GM21786 (cell line): ENCODE results near the gene INPP4B.
A peak's percentile ranks its signal among the peaks of the same experiment; 100 is the strongest.

Source experiments
- ATAC-seq: cut with Tn5 transposase; IDR thresholded peaks from one replicate; pipeline ENCODE4 v1.9.1; 2021; ENCODE audit not compliant: unreplicated experiment

The INPP4B gene

DNA sequence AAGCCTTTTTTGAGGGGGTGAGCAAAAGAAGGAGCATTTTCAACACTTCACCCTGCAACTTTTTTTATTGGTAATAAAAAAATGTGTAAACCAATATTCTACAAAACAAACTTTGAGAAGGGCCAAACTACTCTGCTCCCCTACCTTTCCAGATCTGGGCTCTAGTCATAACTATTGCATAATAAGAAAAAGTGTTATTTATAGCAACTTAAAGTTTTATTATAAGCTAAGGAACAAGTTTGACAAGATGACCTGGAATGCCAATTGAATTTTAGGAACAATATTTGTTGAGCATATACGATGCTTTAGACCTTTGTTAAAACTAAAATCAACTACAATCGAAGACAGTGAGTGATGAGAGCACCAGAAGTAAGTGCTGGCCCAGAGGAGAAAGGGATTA, 800.1 kb downstream of the INPP4B start:
- ATAC-seq = no peak

DNA sequence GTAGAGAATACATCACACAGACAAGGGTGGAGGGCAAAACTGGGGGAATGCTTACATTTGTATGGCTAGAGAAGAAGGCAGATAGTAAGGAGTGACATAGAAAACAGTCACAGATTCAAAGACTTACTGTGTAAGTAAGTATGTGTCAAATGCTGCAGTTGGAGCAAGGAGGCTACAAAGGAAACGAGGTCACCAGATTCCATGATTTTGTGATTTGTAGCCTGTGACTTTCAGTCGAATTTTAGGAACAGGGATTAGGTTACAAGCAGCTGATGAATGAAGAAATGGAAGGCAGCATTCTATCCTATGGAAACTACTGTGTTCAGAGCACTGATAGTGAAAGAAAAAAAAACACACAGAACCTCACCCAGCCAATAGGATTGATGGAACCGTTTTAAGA, 801.8 kb downstream of the INPP4B start:
- ATAC-seq = no peak

DNA sequence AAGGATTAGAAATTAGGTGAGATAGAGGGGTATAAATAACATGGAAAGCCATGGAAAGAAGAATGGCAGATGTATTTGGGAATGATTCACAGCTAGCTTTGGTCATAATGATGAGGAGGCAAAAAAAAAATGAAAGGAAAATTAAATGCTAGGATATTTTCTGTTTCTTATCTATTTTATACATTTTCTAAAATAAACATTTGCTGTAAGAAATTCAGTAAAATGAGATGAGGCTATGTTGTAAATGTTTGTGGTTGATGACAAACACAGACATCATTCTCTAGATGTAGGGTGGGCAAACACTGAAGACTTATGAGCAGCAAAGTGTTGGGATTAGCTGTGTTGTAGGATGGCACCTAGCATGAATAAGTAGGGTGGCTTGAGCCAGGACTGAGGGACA, 802.6 kb downstream of the INPP4B start:
- ATAC-seq = no peak

DNA sequence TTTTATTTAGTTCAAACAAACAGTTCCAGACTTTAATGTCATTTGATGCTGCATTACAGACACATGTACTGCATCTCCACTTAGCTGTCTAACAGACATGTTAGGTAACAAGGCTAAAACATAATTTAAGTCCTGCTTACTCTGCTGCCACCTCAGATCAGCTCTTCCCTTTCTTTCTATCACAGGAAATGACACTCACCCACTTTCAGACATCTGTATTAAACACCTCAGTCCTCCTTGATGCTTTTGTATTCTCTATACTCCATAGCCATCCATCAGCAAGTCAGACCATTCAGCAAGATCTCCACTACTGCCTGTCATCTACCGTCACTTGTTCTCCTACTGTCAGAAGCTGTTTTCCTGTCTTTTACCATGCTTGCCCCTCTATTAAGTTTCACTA, 804.3 kb downstream of the INPP4B start:
- ATAC-seq = no peak

DNA sequence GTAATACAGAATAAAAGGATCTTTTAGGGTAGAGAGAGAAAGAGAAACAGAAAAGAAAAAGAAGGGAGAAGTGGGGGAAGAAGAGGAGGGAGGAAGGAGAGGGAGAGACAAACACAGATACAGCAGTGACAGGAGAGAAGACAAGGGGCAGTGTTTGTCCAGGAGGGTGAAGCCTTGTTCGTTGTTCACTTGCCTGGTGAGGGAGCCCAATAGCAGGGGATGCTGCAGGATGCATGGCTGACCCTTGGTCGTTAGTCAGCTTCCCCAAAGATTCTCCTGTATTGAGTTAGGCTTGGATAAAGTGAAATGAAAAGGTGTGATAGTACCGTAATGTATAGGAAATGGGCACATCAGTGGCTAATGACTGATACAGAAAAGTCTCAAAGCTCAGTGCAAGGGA, 806.1 kb downstream of the INPP4B start:
- ATAC-seq = no peak

DNA sequence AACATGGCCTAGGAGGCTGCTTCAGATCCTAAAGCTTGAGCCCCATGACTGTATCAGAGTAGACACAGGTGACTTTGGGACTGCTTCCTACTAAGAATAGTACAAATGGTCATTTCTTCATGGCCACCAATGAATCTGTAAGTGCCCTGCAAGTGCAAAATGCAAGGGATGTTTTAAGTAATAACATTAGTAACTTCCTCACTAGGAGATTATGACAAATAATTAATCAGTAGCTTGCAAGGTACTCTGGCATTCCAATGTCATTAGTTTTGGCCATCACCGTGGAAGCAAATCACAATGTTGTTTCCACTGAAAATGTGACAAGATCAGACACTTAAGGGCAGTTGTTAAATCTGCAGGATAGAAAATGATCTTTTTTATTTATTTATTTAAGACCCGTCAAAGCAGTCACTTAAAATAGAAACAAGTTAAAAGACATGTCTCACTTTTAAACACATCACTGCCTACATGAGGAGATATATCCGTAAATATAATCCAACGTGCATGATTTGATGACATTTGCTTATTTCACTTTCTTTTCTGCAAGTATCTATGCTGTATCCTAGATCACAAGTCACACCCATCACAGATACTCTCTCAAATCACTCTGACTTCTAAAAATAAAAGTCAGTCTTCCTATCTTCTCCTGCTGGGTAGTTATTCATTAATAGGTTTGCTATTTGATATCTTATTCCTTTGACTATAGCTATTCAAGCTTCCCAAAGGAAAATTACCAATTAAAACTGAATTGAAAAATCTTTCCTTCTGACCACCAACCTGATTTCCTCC, 809.1 kb downstream of the INPP4B start:
- no peak for ATAC-seq

DNA sequence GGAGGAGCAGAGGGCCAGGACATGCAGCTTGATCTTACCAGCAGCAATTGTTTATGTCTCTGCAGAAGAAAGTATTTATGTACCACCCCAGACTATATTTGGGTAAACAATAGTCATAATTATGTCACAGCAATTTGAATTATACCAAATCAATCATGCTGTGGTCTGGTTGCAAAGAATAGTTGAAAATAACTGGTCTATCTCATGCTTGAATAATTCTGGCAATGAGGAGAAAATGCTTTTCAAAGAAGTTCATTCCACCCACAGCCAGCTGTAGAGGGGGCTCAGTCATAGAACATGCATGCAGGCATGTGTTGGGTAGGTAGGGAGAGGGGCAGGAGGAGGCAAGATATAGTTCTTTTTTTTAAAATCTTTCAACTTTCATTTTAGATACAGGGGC, 810.5 kb downstream of the INPP4B start:
- no peak for ATAC-seq

DNA sequence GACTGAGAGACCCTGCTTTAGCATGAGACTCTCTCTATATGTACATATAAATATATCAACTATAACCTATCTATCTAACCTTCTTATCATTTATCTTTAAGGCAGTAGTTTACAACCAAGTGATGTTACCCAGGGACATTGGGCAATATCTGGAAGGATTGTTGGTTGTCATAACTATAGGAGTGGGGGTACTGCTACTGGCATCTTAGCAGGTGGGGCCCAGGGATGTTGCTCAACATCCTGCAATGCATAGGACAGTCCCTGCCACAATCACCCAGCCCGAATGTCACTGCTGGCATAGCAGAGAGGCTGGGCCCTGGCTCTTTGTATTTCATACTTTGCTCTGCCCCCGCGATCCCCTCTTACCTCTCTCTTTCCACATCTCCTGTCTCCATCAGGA, 812.0 kb downstream of the INPP4B start:
- no peak for ATAC-seq

DNA sequence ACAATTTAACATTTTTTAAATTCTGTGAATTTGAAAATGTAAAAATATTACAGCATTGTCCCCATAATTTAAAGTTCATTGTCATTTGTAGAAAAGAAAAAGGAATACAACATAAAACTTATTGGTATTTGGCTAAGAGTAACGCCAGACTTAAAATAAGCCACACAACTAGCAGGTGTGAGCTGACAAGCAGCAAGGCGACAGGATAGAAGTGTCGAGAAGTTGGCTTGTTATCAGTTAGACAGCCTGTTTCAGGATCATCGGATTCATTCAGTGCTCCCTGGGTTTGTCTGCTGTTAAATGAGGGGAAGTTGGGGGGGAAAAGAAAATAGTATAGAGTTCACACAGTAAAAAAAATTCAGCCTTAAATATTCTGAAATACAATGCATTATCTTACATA, 816.1 kb downstream of the INPP4B start:
- ATAC-seq = no peak

DNA sequence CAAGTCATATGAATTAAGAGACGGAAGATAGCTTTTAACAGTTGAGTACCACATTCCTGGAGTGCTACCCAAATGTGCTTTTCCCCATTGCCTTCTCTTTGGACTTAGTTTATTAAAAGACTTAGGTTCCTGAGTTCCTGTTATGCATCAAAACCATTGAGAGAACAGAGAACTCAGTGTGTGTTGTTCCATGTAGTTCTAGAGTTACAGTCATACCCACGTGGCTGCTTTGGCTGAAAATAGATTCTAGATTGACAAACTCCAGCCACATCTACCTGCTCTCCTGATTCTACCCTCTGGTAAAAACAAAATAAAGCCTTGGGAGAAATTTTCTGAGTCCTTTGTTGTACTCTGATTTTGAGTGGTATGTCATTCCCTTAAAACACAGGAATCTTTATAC, 824.3 kb downstream of the INPP4B start:
- no peak for ATAC-seq

DNA sequence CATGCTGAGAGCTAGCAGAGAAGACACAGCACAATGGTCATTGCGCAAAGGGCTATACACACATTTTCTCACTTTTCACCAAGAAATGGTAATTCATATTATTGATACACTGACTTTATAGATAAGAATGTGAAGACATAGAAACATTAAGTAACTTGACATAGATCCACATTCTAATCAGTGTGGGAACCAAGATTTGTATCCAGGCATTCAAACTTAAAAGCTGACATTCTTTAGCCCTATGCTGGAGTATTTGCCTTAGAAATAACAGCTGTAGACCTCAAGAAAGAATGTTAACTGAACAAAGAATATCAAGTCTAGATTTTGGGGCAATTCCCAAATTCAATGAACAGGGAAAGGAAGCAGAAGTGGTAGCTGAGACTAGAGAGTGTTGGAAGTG, 824.9 kb downstream of the INPP4B start:
- no peak for ATAC-seq

DNA sequence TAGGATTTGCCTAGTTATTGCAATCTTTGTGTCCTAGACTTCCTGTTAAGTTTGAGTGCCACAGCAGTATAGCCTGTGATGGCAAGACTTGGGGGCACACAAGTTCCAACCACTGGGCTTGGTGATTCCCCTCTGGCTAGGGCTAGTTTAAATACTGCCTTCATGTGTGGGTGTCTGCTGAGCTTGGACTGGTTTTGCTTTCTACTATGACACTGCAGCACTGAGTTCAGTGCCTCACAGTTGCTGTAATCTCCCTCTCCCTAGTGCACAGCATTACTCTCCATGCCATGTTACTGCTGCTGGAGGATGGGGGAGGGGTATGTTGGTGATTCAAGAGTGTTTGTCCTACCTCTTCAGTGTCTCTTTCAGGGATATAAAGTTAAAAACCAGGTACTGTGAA, 830.1 kb downstream of the INPP4B start:
- ATAC-seq = peak; percentile 62

DNA sequence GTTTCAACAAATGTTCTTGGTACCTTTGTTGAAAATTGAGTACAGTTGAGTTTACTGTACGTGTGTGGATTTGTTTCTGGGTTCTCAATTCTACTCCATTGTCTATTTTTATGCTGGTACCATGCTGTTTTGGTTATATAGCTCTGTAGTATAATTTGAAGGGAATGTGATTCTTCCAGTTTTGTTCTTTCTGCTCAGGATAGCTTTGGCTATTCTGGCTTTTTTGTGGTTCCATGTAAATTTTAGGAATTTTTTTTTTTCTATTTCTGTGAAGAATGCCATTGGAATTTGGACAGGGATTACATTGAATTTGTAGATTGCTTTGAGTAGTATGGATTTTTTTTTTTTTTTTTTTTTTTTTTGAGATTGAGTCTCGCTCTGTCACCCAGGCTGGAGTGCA, 836.4 kb downstream of the INPP4B start:
- no peak for ATAC-seq

DNA sequence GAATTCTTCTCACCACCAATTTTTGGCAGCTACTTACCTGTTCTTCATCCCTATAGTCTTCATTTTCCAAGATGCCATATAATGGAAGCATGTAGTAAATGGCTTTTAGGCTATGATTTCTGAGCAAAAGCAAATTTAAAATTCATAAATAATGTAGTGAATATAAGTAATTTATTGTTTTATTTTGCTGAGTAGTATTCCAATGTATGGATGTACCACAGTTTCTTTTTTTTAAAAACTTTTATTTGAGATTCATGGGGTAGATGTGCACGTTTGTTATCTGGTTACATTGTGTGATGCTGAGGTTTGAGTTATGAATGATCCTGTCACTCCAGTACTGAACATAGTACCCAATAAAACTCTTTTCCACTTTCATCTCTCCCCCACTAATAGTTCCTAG, 840.6 kb downstream of the INPP4B start:
- ATAC-seq = no peak

DNA sequence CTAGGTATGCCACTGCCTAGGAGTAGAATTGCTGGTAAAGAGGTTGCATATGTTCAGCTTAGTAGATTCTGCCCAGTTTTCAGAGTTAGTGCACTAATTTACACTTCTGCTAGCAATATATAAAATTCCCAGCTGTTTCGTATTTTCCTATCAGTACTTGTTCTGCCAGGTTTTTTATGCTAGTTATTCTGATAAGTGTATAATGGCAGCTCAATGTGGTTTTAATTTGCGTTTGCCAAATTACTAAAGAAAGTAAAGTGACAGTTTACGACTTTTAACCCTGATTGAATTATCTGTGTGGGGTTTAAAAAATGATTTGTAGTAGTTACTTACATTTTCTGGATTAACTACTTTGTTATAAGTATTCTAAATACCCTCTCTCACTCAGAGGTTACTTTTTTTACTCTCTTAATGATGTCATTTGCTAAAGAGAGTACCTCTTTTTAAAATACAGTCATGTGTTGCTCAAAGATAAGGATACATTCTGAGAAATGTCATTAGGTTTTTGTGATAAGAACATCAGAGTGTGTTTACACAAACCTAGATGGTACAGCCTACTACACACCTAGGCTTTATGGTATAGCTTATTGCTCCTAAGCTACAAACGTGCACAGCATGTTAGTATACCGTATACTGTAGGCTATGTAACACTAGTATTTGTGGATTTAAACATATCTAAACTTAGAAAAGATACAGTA, 846.5 kb downstream of the INPP4B start:
- no peak for ATAC-seq

DNA sequence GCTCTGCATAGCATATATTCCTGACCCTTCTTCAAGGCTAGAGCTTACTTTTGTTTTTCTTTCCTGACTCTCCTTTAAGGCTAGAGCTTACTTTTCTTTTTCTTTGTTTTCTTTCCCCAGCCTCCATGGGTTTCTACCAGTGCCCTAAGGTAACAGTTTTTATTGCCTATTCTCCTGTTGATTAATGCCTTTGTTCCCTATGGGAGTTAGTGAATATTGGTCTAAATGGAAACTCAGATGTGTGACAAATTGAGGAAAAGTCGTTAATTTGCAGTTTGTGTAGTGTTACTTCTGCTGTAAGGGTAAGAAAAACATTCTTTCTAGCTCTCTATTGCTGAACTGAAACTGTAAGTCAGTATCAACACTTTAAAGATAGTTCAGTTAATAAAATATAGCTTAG, 851.0 kb downstream of the INPP4B start:
- no peak for ATAC-seq

DNA sequence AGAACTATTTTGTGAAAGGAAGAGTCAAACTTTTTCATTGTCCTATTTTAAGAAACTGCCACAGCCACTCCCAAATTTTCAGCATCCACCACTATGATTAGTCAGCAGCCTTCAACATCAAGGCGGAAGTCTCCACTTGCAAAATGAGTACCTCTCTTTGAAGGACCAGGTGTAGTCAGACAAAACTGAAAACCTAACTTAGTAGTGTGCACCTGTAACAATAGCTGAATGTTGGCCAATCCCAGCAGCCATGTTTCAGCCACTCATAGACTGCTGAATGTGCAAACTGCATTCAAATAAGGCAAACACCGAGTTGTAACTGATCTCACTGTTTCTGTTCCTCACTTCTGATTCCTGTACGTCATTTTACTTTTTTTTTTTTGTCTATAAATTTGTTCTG, 868.7 kb downstream of the INPP4B start:
- no peak for ATAC-seq
